Cardiac septum (tissue), 1 donor: ENCODE data around the gene C5orf63. TPM values are rescaled to one million over a fixed set of nuclear protein-coding genes. Genes with fewer than 3 reads are reported as not detected.
"Not testable (repeated sequence)": the region's sequence is repeated elsewhere in the genome, so short reads cannot be mapped to it uniquely, and the experiment has no call there.

ENCODE experiments used
- DNase-seq: peaks from one replicate; pipeline ENCODE4 v3.0.0-alpha.2; 2020; ENCODE audit warnings: low spot score
- intact Hi-C: fragments of 100-400 bp; cut with DNase I; formaldehyde crosslinking; loops from one replicate; pipeline ENCODE4 v1.14.0; 2022
- total RNA-seq: library from RNA; stranded (reverse); fragmentation: NEBNext Ultra II Directional; extraction: Animal tissue kit (Norgen Biotek cat#: 25700); gene quantifications from one replicate; pipeline ENCODE4 v1.2.1, GENCODE V29; 2021
- donor health status: DM: no; HTN: no; CAD: no.

The C5orf63 gene
- total RNA-seq, 1 donor from 2014 or later: 11.5 TPM

DNA sequence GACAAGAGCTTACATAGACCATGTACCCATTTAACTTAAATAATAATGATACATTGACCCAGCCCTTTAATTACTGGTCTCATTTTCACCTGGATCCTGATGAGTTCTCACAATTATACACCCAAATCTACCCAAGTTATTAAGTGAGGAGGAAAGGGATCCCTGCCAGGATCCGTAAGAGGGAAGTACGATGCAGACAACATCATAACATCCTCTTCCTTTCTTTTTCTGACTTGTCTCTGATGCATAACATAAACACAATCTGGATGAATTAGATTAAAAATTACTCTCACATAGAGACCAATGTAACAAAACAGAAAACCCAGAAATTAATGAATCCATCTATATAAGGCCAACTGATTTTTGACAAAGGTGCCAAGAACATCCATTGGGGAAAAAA lies 59.9 kb downstream of the C5orf63 start:
- DNase-seq: no peak
- intact Hi-C loops: loop anchor here (5.0 kb wide), 1 partner anchor 41 kb away; no protein-coding TSS in a partner anchor

DNA sequence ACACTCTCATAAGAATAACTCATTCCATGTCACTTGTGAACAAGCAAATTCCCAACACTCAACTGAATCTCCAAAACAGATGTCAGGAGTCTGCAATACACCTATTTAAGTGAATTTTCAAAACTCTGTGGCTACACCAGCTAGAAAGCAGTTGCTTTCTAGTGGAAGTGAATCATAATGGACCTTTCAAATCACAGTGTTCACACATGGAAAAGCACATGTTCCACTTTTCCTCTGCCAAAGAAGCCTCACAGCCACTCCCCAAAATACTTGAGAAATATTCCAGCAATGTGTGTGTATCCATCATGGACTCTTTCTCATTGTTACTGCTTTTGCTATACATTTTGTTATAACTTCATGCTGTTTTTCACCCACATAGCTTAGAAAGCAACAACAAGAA lies 60.4 kb downstream of the C5orf63 start:
- intact Hi-C loops: loop anchor here (5.0 kb wide), 1 partner anchor 41 kb away; no protein-coding TSS in a partner anchor

DNA sequence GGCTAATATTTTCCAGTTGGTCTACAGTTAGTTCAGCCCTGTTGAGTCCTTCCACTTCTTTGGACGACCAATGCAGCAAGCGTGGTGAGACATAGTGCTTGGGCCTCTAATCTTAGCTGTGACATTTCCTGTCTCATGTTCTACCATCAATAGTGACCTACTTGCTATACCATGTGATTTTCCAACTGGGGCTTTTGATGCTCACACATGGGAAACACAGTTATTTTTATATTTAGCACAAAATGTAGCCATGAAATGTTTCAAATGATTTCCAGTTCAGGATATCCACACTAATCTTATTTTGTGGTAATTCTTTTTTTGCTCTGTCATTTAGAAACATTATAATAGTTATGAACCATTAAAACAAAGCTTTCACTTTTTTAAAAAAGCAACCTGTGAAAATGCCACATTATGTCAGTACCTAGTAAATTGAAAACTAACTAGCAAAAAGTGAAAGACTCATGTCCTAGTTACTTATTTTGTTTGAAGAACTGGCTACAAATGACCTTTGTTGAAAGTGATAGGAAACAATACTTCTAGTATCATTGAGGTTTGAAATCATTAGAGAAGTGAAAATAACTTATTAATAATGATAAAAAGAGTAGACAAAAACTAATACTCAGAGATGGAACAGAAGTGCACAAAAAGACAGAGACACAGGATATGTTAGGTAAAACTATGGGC lies 61.2 kb downstream of the C5orf63 start:
- DNase-seq: no peak
- intact Hi-C loops: loop anchor here (2.0 to 5.0 kb wide), 2 partner anchors 40 to 91 kb away; no protein-coding TSS in a partner anchor

More for the DNA sequence above, 60.4 kb downstream of the C5orf63 start:
- DNase-seq: no peak

DNA sequence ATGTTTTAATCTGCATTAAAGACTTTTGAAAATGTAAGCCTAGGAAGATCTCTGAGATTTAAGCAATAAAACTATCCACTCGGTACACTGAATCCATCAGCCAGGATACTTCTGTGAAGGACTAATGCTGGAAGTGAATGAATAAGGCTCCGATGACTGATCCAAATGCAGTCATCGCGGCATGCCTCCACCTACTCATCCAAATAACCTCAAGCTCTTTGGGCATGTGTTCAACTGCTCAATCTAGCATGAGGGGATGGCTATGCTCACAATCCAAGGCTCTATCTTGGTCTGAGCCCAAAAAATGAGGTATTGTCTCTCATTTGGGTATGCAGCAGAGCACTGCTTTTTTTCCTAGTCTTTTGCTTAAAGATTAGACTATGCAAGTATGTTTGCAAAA lies 62.1 kb downstream of the C5orf63 start:
- intact Hi-C loops: loop anchor here (2.0 to 5.0 kb wide), 2 partner anchors 39 to 90 kb away; no protein-coding TSS in a partner anchor
- DNase-seq: no peak

DNA sequence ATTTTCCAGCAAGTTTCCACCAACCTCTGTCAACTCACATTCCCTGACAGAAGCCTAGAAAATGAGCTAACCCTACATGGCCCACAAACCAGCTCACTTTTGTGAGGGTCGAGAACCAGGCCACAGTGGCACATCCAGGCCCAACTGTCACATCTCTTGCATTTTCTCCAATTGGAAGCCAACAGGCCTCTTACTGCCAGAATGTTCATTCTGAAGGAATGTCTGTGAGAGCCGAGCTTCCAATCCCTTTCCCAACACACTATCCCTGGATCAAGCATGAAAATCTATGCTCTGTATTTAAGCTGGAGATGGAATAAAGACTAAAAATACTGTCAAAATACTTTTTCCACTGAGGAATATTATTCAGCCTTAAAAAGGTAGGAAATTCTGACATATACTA lies 62.9 kb downstream of the C5orf63 start:
- intact Hi-C loops: loop anchor here (2.0 to 5.0 kb wide), 2 partner anchors 38 to 90 kb away; no protein-coding TSS in a partner anchor
- DNase-seq: no peak

DNA sequence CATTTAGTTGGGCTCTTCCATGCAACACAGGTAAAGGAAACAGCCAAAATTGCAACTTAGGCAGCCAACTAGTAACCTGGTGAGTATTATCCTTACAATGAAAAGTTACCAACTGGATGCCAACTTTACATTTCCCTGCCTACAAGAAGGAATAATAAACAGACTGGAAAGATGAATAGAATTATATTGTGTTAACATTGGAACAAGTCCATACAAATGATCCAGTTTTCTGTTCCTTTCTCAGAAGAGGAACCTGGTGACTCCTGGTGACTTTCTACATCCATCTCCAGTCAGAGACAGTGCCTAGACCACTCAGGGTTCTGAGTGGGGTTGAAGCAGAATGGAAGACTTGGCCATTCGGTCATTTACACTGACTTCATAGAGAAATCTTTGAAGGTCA lies 63.5 kb downstream of the C5orf63 start:
- intact Hi-C loops: loop anchor here (2.0 to 5.0 kb wide), 2 partner anchors 37 to 89 kb away; no protein-coding TSS in a partner anchor
- DNase-seq: no peak

DNA sequence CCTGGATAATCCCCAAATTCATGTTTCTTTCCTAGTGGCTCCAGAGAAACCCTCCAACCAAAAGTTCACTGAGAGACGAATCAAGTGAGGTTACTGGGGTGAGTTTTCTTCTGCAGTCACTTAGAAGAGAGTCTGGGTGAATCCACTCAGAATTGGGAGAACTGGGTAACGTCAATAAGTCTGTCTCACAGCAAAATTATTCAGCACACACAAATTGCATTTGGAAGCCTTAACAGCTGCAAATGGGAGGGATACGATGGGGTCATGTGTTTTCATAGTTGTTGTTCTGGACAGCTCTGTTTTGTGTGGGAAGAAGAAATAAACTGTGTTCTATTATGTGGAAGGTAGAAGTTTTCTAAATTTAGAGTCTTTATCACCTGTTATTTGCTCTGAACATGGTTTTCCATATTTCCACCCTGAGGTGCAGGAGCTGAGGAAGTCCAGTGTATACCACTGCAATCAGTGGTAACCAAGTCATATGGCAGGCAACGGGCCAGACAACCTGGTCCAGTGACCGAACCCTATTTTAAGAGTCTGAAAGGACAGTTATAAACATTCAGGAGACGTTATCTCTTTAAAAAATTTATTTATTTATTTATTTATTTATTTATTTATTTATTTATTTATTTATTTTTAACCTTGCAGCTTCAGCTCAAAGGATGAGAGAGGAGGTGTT lies 64.9 kb downstream of the C5orf63 start:
- intact Hi-C loops: no loop called here
- no peak for DNase-seq

DNA sequence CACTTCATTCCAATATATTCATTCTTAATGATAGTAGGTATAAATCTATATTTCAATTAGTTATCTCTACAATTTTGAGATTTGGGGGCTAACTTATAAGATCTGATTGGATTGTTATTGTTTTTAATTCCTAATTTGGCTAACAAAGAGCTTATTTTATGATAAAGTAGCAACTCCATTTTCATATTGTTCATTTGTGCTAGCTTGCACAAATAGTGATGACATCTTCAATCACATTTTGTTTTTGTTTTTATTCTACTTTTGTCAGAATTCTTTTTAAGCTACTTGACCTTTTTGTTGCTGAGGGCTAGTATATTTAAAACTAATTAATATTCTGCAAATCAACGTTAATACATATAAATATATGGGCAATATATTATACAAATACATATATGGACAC lies 65.8 kb downstream of the C5orf63 start:
- no peak for DNase-seq
- intact Hi-C loops: no loop called here

DNA sequence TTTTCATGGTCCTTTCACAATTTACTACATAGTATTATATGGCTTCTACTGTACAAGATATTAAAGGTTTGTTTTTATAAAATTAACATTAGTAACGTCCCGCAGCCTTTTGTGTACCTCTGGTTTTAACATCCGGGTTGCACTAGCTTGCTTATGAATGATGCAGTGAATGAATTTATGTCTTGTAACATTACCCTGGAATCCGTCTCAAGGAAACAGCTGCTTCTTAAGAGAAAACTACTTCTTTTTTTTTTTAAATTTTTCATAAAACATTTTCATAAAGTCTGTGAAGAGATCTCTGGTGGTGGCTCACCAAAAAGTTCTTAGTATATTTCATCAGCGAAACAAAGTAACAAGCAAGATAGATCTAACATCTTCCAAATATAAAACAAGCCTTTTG lies 66.6 kb downstream of the C5orf63 start:
- intact Hi-C loops: no loop called here
- DNase-seq: no peak

DNA sequence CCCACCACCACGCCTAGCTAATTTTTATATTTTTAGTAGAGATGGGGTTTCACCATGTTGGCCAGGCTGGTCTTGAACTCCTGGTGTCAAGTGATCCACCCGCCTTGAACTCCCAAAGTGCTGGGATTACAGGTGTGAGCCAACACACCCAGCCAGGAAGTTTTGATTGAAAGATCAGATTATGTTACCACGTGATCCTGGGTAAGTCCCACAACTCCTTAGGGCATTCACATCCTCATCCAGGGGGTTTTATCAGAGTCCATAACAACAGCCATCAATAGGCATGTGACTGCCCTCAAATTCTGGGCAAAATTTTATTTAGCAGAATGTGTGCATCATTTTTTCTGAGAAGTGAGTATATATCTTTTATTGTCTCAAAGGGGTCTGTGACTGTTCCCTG lies 68.0 kb downstream of the C5orf63 start:
- DNase-seq, intact Hi-C loops: not testable (repeated sequence)

DNA sequence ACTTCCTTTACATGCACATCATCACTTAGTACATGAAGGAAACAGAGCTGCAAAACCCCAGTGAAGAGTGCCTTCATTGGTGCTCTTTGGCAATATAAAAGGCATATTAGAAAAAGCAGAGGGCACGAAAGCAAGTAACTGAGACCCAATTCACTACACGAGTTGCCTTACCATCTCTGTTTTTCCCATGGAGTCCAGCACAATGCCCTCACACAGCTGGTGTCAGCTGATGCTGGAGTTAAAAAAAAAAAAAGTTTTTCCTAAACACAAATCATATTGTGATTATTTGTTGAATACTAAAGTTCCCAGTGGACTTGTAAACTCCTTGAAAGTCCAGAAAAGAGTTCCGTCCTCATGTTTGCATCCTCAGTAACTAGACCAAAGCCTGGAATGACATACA lies 68.6 kb downstream of the C5orf63 start:
- intact Hi-C loops: no loop called here
- DNase-seq: no peak

DNA sequence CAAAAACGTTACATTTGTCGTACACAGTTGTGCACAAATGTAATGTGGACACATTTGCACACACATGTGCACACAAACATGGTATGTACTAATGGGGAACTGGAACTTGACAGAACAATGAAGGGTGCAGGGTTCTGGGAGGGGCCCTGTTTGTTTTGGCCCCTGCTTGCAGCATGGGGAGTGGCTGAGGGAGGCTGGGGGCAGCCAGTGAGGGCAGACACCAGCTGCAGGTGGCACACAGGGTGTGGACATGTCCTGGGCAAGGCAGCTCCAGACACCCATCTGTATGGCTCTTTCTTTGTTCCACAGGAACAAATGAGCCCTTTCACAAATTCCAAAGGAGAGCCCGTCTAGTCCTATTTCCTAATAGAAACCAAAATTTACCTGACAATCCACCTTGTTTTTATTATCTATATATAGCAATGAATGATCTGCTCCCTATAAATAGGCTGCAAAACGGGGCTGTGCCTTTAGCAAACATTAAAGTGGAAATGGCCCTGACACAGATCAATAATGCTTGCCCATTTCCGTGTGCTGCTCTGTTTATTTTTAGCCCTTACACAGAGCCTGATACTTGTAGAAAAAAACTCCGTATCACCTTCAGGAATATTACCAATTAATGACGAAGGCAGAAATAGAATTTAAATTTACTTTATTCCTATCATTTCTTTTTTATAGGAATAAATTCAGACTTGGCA lies 69.4 kb downstream of the C5orf63 start:
- no peak for DNase-seq
- intact Hi-C loops: no loop called here

DNA sequence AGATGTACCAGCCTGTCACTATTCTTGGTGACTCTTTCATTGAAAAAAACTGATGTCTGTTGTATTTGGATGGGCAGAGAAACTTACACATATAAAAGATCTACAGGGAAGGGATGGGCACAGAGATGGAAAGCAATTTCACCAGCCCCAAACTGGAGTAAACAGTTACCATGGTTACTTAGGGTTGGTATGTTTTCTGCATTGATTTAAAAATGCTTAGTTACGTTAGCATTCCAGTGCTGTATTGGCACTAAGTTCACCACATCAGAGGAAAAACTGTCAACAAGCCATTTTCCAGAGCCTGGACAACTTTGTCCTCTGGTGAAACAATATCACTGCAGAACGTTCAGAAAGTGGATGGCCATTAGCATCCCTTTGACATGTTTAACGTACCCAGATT lies 70.9 kb downstream of the C5orf63 start:
- no peak for DNase-seq
- intact Hi-C loops: no loop called here

DNA sequence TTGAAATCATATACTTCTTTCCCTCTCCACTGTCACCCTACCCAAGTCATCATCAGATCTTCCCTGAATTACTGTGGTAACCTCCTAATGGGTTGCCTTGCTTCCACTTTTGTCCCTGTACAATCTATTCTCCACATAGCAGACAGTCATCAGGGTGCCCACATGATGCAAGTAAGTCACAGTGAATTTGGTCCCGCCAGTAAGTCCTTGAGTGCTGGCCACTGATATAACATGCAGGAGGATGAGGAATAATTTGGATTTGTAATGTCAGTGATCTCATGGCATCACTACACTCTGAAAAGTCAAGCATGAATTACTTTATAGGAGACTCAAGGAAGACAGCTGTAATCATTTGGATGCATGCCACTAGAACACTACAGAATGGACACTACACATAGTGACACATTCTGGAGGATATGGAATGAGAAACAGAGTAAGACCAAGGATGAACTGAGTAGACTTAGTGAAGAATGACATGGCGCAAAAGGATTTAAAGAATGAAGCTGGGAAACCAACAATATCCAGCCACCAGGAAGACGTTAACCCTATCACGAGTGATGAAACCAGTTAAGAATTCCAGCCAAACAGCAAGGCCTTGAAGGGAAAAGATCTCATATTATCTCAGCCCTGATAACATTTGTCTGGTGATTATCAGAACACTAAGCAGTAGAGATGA lies 71.5 kb downstream of the C5orf63 start:
- no peak for DNase-seq
- intact Hi-C loops: no loop called here

Other genes with a start within 250 kb of the C5orf63 start
- 61.0 TPM for gene MARCHF3, start 42.9 kb downstream of the C5orf63 start, total RNA-seq
- gene MEGF10, start 217.3 kb upstream of the C5orf63 start, total RNA-seq: 0.32 TPM